DOHH2 (cell line): ENCODE data around the gene KCNG2.

Experiments
- H3F3A ChIP-seq: fragments of 200-600 bp; sonication (generic), shearing (Covaris generic); 2 replicates; pipeline ENCODE4 v1.6.0; 2016; ENCODE audit warnings: antibody characterized with exemption, mild to moderate bottlenecking; ENCODE audit not compliant: control insufficient read depth, insufficient read depth
- H3K27ac ChIP-seq: fragments of 200-600 bp; sonication (generic); 2 replicates; pipeline ENCODE4 v1.5.1; 2014; ENCODE audit warnings: low read depth, mild to moderate bottlenecking, low read length, moderate library complexity
- H3K27me3 ChIP-seq: fragments of 200-600 bp; sonication (generic); 2 replicates; pipeline ENCODE4 v1.6.1; 2014; ENCODE audit warnings: mild to moderate bottlenecking, low read length, mixed read lengths; ENCODE audit not compliant: control insufficient read depth
- H3K36me3 ChIP-seq: fragments of 200-600 bp; sonication (generic); 2 replicates; pipeline ENCODE4 v1.6.1; 2014; ENCODE audit warnings: mild to moderate bottlenecking, low read length, moderate library complexity, mixed read lengths; ENCODE audit not compliant: control insufficient read depth
- H3K4me1 ChIP-seq: fragments of 200-600 bp; sonication (generic); 2 replicates; pipeline ENCODE4 v1.6.1; 2014; ENCODE audit warnings: mild to moderate bottlenecking, low read length, mixed read lengths; ENCODE audit not compliant: control insufficient read depth
- H3K4me2 ChIP-seq: fragments of 200-600 bp; sonication (generic); 2 replicates; pipeline ENCODE4 v1.6.0; 2014; ENCODE audit warnings: mild to moderate bottlenecking, low read length, moderate library complexity
- H3K4me3 ChIP-seq: fragments of 200-600 bp; sonication (generic); 2 replicates; pipeline ENCODE4 v1.5.1; 2014; ENCODE audit warnings: mild to moderate bottlenecking, low read length, mixed read lengths
- H3K79me2 ChIP-seq: fragments of 200-600 bp; sonication (generic); 2 replicates; pipeline ENCODE4 v1.6.1; 2014; ENCODE audit warnings: mild to moderate bottlenecking, low read length, mixed read lengths; ENCODE audit not compliant: control insufficient read depth
- H3K9me2 ChIP-seq: fragments of 200-600 bp; sonication (generic); replicated peaks from 2 replicates; pipeline ENCODE4 v1.6.1; 2014; ENCODE audit warnings: mild to moderate bottlenecking, low read length, mixed read lengths; ENCODE audit not compliant: control insufficient read depth
- H3K9me3 ChIP-seq: fragments of 200-600 bp; sonication (generic); 2 replicates; pipeline ENCODE4 v1.6.1; 2014; ENCODE audit warnings: antibody characterized with exemption, low read length, mixed read lengths; ENCODE audit not compliant: control insufficient read depth, insufficient read depth
- H4K20me1 ChIP-seq: fragments of 200-600 bp; sonication (generic); 2 replicates; pipeline ENCODE4 v1.6.0; 2014; ENCODE audit warnings: low read depth, mild to moderate bottlenecking, antibody characterized with exemption, low read length, moderate library complexity; ENCODE audit not compliant: control insufficient read depth, insufficient read depth
- CTCF ChIP-seq: fragments of 200-600 bp; sonication (generic); IDR thresholded peaks from one replicate; pipeline ENCODE4 v1.5.1; 2014; ENCODE audit warnings: antibody characterized with exemption, mild to moderate bottlenecking, low read depth, low read length; ENCODE audit not compliant: poor library complexity, severe bottlenecking
- EZH2phosphoT487 ChIP-seq: fragments of 200-600 bp; sonication (generic); IDR thresholded peaks from 2 replicates; pipeline ENCODE4 v1.6.1; 2017; ENCODE audit warnings: borderline replicate concordance, mild to moderate bottlenecking, antibody characterized with exemption, low read length, moderate library complexity, mixed read lengths

The KCNG2 gene

GRCh38 chr18:79776674-79777073 lies 21.1 kb upstream of the KCNG2 start:
- Histone ChIP-seq H4K20me1 (no peaks in the 10 kb centered on the region), H3K9me3 (no peaks in the 10 kb centered on the region), H3K27ac (no peak overlapping the region), H3K36me3 (no peaks in the 10 kb centered on the region), H3K9me2 (no peaks in the 10 kb centered on the region), H3K4me3 (no peak overlapping the region), H3K79me2 (no peaks in the 10 kb centered on the region), H3K4me2 (no peak overlapping the region), H3K27me3 (no peaks in the 10 kb centered on the region), H3K4me1 (no peaks in the 10 kb centered on the region), H3F3A (no peaks in the 10 kb centered on the region)
- TF ChIP-seq CTCF (no peak), EZH2phosphoT487 (no peak)

GRCh38 chr18:79778291-79778791 lies 19.4 kb upstream of the KCNG2 start:
- no peaks in the 10 kb centered on the region for H3K79me2 ChIP-seq
- H3K9me2 ChIP-seq = no peaks in the 10 kb centered on the region
- no peaks in the 10 kb centered on the region for H3K9me3 ChIP-seq
- H3K4me1 ChIP-seq = no peaks in the 10 kb centered on the region
- H3K27me3 ChIP-seq = no peaks in the 10 kb centered on the region
- H3F3A ChIP-seq = no peaks in the 10 kb centered on the region
- no peak overlapping the region for H3K4me3 ChIP-seq
- H3K36me3 ChIP-seq = no peaks in the 10 kb centered on the region
- TF ChIP-seq EZH2phosphoT487 (no peak), CTCF (no peak)
- H3K27ac ChIP-seq = no peak overlapping the region
- no peaks in the 10 kb centered on the region for H4K20me1 ChIP-seq
- H3K4me2 ChIP-seq = no peak overlapping the region

- TF ChIP-seq CTCF (no peak), EZH2phosphoT487 (no peak)
- Histone ChIP-seq H4K20me1 (no peaks in the 10 kb centered on the region), H3K36me3 (no peaks in the 10 kb centered on the region), H3K4me1 (no peaks in the 10 kb centered on the region), H3K9me2 (no peaks in the 10 kb centered on the region), H3K4me2 (no peak overlapping the region), H3K4me3 (no peak overlapping the region), H3K79me2 (no peaks in the 10 kb centered on the region), H3K27ac (no peak overlapping the region), H3F3A (no peaks in the 10 kb centered on the region), H3K27me3 (no peaks in the 10 kb centered on the region), H3K9me3 (no peaks in the 10 kb centered on the region)
Observed at GRCh38 chr18:79779021-79779699, 18.6 kb upstream of the KCNG2 start.
